ENCODE results near the gene CEBPE.
"Not testable (repeated sequence)": the region's sequence is repeated elsewhere in the genome, so short reads cannot be mapped to it uniquely, and the experiment has no call there.

CEBPE gene

GRCh38 chr14:23120541-23121251 lies 1.6 kb upstream of the CEBPE start:
- DNase-seq = peak; percentile 80

DNA sequence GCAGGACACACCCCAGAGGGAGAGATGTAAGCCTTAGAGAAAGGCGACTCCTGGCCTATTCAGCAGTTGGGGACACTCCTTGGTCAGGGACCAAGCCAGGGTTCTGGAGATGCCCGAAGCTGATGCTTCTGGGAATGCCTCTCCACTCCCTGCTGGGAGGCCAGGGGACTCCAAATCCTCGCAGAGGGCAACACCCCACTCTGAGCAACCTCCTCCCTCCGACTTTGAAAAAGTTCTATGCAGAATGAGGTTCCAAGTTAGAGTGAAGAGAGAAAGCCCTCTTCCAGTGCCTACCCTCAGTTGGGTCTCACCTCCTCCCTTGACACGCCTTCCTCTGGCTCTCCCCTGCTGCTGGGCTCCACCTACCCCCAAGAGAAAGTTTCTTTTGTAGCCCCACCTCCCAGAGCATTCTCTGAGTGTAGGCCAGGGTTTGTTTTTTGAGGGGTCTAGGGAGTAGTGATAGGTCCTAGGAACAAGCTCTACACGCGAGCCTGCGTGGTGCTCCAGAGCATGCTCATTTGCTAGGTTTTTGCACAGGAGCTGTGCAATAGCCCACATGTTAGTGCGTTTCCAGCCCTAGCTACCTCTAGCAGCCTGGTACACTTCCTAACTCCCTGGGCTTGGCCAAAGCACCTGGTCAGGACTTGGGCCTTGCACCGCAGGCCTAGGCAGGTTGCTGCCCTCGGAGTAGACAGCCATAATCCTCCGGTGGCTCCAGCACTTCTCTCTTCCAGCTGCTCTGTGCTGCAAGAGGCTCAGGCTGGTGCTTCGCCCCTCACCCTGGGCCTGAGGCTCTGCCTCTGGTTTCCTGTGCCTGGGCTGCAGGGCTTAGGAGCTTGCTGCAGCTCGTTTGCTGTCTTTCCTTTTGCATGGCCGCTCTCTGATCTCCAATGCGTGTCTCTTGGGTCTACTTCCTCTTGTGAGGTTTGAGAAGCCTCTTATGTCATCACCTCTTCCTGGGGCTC lies 590 bp upstream of the CEBPE start:
- DNase-seq = no peak

DNA sequence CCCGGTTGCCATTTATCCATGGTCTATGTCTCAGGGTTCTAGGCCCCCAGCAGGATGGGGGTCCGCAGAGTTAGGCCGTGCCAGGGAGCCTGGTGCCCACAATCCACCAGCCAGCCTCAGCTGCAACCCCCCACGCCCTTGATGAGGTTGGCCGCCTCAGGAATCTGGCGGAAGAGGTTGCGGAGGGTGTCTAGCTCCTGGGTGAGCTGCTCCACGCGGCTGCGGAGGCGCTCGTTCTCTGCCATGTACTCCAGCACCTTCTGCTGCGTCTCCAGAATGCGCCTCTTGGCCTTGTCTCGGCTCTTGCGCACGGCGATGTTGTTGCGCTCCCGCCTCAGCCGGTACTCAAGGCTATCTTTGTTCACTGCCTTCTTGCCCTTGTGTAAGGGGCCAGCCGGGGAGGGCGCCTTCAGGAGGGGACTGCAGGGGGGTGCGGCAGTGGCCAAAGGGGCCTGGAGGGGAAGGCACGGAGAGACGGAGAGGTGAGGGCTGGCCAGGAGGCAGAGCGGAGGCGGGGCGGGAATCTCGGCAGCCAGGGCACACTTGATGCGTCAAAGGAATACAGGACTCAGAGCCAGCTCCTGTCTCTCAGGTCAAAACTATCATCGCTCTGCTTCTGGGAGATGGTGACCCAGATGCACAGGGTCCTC lies 1.6 kb downstream of the CEBPE start:
- DNase-seq = no peak

DNA sequence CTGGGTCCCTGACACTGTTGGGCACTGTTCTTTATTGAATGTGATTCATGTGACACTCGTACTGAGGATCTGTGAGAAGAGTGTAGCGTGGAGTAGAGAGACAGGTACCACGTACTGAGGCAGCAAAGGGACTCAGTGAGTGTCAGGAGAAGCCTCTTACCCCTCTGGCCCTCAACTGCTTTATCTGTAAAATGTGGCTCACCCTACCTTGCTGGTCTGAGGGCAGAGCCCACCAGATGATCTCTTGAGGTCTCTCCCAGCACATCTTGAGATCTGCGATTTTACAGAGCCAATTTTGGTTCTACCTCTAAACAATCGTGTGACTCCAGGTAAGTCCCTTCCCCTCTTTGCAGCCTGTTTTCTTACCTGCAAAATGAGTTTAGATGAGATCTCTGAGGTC lies 3.1 kb downstream of the CEBPE start:
- no peak for DNase-seq

- peak; percentile 58 for DNase-seq
Measured at GRCh38 chr14:23115039-23115731, 3.9 kb downstream of the CEBPE start.

DNA sequence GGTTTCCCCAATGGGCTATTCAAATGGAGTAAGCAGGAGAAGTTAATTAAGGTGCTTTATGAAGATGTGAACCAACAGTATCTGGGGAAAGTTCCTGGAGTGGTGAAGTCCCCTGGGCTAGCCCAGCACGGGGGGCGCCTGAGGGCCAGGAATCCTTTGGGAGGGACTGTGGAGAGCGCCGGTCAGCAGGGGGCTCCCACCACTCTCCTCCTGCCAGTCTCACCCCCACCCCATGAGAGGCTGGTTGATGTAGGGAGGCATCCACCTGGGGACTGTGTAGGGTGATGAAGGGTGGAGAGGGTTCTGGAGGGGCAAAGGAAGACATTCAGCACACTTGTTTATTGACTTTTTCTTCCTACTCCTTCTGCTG lies 4.4 kb downstream of the CEBPE start:
- DNase-seq = no peak

- no peak for DNase-seq
Measured at GRCh38 chr14:23114120-23114458, 5.0 kb downstream of the CEBPE start.

DNA sequence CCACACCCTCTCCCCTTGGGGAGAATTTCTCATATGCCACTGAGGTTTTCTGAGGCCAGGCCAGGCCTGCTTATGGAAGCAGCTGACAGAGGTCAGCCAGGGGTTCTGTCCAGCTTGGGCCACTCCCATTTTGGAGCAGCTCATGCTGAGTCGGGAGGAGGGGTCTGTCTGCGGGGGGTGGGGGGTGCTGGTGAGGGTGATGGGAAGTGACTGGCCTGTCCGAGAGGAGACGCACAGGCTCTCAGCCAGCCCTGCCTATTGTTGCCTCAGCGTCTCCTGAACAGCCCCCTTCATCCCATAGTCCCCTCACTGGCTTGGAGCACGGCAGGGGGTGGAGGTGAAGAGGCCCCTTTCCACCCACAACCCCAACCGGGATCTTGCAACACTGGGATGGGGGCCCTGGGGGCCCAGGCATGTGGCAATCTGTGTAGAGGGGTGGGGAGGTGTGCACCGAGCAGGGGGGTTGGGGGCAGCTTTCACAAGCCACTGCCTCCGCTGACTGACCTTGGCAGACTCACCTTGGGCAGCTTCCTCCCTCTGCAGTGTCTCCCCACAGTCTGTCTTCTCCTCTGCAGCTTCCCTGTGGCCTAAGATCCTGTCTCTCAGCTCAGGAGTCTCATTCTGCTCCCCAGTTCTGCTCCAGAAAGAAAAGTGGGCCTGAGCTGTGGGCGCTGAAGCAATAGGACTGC lies 5.5 kb downstream of the CEBPE start:
- DNase-seq = no peak

DNA sequence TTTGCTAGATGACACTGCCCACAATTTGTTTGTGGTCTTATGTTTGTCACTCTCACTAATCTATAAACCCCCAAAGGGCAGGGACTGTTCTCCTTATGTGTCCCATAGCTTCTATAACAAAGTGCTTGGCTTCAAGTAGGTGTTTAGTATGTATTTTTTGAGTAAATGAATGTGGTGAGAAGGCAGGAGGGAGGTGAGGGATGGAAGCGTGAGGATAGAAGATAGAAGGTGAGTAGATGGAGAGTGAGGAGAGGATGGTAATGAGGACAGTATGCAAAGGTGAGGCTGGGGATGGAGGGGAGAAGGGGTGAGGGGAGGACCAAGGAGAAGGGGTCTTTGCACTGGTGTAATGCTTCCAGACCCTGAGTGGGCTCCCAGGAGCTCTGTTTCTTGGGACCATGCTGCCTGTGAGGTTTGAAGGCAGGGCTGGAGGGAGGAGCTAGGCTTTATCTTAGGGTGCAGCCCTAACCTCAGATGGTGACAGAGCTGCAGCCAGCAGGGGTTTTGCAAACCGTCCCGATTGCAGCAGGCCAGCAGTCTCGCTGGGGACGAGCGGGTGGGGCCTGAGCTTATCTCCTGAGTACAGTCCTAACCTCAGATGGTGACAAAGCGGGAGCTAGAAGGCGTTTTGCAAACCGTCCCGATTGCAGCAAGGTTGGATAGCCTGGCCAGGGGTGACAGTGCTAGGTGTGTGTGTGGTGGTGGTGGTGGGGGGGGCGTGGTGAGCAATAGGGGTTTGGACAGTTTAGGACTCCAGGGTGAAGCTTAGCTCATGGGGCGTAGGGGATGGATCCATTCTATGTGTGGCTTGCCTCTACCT lies 6.5 kb downstream of the CEBPE start:
- no peak for DNase-seq

DNA sequence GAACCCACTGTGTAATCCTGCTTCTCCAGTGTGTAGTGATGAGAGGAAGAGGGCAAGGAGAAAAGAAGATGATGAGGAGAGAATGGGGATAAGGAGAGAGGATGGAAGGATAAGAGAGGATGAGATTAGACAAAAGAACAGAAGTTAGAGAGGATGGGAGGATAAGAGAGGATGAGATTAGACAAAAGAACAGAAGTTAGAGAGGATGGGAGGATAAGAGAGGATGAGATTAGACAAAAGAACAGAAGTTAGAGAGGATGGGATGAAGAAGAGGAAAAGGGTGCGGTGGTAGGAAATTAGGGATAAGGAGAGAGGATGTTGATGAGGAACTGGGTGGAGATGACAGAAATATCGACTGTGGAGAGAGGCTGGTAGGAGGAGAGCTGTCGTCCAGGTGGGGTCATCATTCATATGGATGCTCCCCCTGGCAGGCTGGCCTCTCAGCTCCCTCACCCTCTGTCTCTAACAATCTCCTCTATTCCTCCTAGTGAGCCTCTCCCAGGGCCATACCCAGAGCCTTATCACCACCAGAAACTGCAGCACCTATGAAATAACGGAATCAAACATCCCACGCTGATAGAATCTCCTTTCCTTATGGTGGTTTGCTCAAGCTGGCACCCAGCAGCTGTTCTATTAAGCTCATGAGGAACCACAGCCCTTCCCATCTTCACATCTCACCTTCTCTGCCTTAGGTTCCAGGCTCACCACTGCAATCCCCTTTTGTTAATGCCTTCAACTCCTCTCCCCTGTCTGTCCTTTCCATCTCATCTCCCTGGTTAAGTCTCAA lies 8.3 kb downstream of the CEBPE start:
- no peak for DNase-seq

DNA sequence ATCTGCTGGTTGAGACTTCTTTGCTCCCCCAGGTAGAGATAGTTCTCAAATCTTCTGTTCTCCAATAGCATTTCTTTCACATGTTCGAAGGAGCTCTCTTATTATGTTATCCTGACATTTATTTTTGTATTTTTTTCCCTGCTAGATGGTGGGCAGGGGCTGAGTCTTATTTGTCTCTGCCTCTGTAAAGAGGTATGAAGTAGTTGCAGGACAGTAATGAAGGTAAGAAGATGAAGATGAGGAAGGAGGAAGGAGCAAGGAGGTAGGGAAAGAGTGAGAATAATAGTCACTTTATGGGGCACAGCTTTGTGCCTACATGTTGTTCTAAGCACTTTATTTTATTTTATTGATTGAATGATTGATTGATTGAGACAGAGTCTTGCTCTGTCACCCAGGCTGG lies 9.3 kb downstream of the CEBPE start:
- no peak for DNase-seq

DNA sequence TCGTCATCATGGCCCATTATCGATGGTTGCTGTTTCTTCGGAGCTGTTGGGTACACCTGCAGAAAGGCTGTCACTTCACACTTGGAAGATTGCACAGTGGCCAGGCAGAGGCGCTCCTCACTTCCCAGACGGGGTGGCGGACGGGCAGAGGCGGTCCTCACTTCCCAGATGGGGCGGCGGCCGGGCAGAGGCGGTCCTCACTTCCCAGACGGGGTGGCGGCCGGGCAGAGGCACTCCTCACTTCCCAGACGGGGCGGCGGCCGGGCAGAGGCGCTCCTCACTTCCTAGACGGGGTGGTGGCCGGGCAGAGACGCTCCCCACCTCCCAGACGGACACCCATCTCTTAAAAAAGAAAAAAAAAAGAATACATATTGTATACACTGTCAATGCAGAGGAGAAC lies 10.9 kb downstream of the CEBPE start:
- not testable (repeated sequence) for DNase-seq

DNA sequence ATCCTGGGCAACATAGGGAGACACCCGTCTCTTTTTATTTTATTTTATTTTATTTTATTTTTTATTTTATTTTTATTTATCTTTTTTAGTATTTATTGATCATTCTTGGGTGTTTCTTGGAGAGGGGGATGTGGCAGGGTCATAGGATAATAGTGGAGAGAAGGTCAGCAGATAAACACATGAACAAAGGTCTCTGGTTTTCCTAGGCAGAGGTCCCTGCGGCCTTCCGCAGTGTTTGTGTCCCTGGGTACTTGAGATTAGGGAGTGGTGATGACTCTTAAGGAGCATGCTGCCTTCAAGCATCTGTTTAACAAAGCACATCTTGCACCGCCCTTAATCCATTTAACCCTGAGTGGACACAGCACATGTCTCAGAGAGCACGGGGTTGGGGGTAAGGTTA lies 11.4 kb downstream of the CEBPE start:
- DNase-seq = not testable (repeated sequence)

DNA sequence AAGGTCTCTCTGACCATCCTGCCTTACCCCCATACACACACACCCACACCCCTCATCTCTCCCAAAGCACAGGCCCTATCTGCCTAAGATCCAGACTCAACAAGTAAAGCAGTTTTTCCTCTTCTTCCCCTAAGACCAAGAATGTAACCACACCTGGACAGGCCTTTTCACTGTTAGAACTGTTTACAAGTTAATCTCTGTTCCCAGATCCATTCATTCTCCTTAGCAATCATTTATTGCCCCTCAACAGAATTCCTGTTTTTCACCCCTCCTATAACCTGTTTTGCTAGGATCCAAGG lies 12.4 kb downstream of the CEBPE start:
- DNase-seq = no peak

GRCh38 chr14:23105348-23105824 lies 13.7 kb downstream of the CEBPE start:
- DNase-seq = no peak

DNA sequence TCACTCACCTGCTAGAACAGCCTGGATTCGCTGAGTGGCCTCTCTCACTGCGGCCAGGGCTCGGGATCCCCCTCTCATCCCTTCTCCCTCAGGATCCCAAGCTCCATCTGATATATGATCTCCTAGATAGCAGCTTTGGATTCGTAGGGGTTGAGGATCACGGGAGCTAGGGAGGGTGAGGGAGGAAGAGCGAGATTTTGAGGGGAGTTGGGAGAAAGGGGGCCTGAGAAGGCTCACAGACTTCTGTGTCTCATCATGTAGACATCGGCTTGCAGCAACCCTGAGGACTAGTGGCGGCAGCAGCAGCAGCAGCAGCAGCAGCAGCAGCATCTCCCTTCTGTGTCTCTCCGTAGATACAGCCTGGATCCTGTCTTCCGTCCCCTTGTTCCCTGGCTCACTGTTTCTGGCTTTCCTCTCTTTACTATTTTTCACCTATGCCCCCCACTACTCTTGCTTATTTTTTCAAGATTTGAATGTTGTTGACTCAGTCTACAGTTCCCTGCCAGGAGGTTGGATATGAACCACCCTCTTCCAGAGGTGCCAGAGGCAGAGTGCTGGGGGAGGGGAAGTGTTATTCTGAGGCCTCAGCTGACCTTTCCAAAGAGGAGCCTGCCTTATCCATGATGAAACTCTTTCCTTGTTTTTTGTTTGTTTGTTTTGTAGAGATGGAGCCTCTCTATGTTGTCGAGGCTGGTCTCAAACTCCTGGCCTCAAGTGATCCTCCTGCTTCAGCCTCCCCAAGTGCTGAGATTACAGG lies 14.3 kb downstream of the CEBPE start, which contains the start of gene CIROP:
Gene CIROP, minus strand, starts transcription at position 399 of the 757 bp plus-strand sequence. Its CDS starts 69 bp downstream, at position 330.
- no peak for DNase-seq

DNA sequence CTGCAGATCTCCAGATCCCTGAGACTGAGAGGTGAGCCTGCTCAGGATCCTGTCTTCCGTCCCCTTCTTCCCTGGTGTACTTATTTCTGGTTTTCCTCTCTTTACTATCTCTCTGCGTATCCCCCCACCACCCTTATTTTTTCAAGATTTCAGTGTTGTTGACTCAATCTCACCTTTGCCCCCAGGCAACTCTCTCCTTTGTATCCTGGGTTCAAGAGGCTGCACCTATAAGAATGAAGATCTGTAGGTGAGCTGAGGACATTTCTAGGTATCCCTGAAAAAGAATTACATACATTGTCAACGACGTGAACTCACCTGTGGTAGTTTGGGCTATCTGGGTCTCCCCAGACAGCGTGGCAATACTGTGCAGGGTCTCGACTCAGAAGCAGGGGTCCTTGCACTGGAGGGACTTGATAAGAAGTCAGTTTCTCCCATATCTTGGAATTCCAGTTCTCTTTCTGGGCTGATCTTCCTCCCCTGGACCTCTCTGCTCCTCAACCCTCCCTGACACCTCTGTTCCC lies 14.9 kb downstream of the CEBPE start:
- DNase-seq = no peak

- no peak for DNase-seq
Measured at GRCh38 chr14:23103581-23103980, 15.5 kb downstream of the CEBPE start.

DNA sequence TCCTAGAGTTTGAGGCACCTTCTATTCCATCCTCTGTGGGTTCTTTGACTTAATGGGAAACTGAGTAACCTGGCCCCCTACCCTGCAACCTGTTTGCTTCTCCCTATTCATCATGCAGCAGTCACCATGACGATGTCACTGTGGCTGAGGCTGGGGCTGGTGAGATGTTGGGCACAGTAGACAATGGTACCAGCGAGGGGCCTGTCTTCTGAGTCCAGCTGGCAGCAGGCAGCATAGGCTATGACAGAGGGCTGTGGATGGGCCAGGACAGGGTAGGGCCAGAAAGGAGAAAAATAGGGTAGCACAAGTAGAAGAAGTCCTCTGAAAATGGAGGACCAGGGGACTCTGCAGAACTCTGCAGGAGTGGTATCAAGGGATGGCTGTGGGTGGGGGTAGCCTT lies 16.3 kb downstream of the CEBPE start:
- DNase-seq = no peak

Data from 8988T (cell line).